ENCODE results near the gene C2orf66.

C2orf66 gene

GRCh38 chr2:196809260-196809659 is at the start of gene C2orf66:
Gene C2orf66, minus strand, starts transcription at chr2:196809355. Its CDS starts 19 bp downstream, at chr2:196809336.
- no peak for DNase-seq (ENCODE audit: low read depth, low spot score)

- no peak for DNase-seq (ENCODE audit: low read depth, low spot score)
These were observed 45.5 kb upstream of the C2orf66 start for GRCh38 chr2:196854629-196855028.

GRCh38 chr2:196853301-196854087 is 44.3 kb upstream of the C2orf66 start:
- no peak for DNase-seq (ENCODE audit: low read depth, low spot score)

- no peak for DNase-seq (ENCODE audit: low read depth, low spot score)
These were observed 41.9 kb upstream of the C2orf66 start for GRCh38 chr2:196851088-196851487.

- peak; percentile 14 for DNase-seq (ENCODE audit: low read depth, low spot score)
These were observed 40.7 kb upstream of the C2orf66 start for GRCh38 chr2:196849895-196850294.

GRCh38 chr2:196846295-196846694 is 37.1 kb upstream of the C2orf66 start:
- no peak for DNase-seq (ENCODE audit: low read depth, low spot score)

GRCh38 chr2:196845371-196845770 is 36.2 kb upstream of the C2orf66 start:
- DNase-seq (ENCODE audit: low read depth, low spot score): no peak

GRCh38 chr2:196840171-196840570 is 31.0 kb upstream of the C2orf66 start:
- DNase-seq (ENCODE audit: low read depth, low spot score): no peak

GRCh38 chr2:196839574-196839973 is 30.4 kb upstream of the C2orf66 start:
- no peak for DNase-seq (ENCODE audit: low read depth, low spot score)

- DNase-seq (ENCODE audit: low read depth, low spot score): no peak
These were observed 27.3 kb upstream of the C2orf66 start for GRCh38 chr2:196836440-196836839.

GRCh38 chr2:196830701-196831100 is 21.5 kb upstream of the C2orf66 start:
- no peak for DNase-seq (ENCODE audit: low read depth, low spot score)

GRCh38 chr2:196827356-196827755 is 18.2 kb upstream of the C2orf66 start:
- no peak for DNase-seq (ENCODE audit: low read depth, low spot score)

GRCh38 chr2:196823750-196824522 is 14.8 kb upstream of the C2orf66 start:
- DNase-seq (ENCODE audit: low read depth, low spot score): no peak

GRCh38 chr2:196821195-196821594 is 12.0 kb upstream of the C2orf66 start:
- no peak for DNase-seq (ENCODE audit: low read depth, low spot score)

- no peak for DNase-seq (ENCODE audit: low read depth, low spot score)
These were observed 981 bp downstream of the C2orf66 start for GRCh38 chr2:196808083-196808665.

- no peak for DNase-seq (ENCODE audit: low read depth, low spot score)
These were observed 4.8 kb downstream of the C2orf66 start for GRCh38 chr2:196804381-196804780.

GRCh38 chr2:196802401-196802800 is 6.8 kb downstream of the C2orf66 start:
- no peak for DNase-seq (ENCODE audit: low read depth, low spot score)

GRCh38 chr2:196801674-196802261 is 7.4 kb downstream of the C2orf66 start:
- peak; percentile 12 for DNase-seq (ENCODE audit: low read depth, low spot score)

- no peak for DNase-seq (ENCODE audit: low read depth, low spot score)
These were observed 10.2 kb downstream of the C2orf66 start for GRCh38 chr2:196798980-196799379.

- no peak for DNase-seq (ENCODE audit: low read depth, low spot score)
These were observed 16.3 kb downstream of the C2orf66 start for GRCh38 chr2:196792865-196793264.

GRCh38 chr2:196783431-196784094 is 25.6 kb downstream of the C2orf66 start:
- no peak for DNase-seq (ENCODE audit: low read depth, low spot score)

- DNase-seq (ENCODE audit: low read depth, low spot score): no peak
These were observed 42.1 kb downstream of the C2orf66 start for GRCh38 chr2:196767101-196767500.

Measured in ELF-1 (cell line).